ENCODE data around the gene ERMN.
"Not testable (repeated sequence)": the region's sequence is repeated elsewhere in the genome, so short reads cannot be mapped to it uniquely, and the experiment has no call there.

Gene ERMN

GRCh38 chr2:157292853-157293252, 32.8 kb downstream of the ERMN start:
- no peak for DNase-seq (ENCODE audit: low spot score)

- DNase-seq (ENCODE audit: low spot score) = peak; percentile 7
Observed at GRCh38 chr2:157291018-157291417, 34.6 kb downstream of the ERMN start.

GRCh38 chr2:157290525-157290924, 35.1 kb downstream of the ERMN start:
- DNase-seq (ENCODE audit: low spot score) = no peak

GRCh38 chr2:157287160-157287559, 38.5 kb downstream of the ERMN start:
- no peak for DNase-seq (ENCODE audit: low spot score)

- no peak for DNase-seq (ENCODE audit: low spot score)
Observed at GRCh38 chr2:157283468-157283867, 42.2 kb downstream of the ERMN start.

- DNase-seq (ENCODE audit: low spot score) = no peak
Observed at GRCh38 chr2:157281316-157281715, 44.3 kb downstream of the ERMN start.

- DNase-seq (ENCODE audit: low spot score) = not testable (repeated sequence)
Observed at GRCh38 chr2:157279311-157279710, 46.3 kb downstream of the ERMN start.

GRCh38 chr2:157271590-157272203, 53.9 kb downstream of the ERMN start:
- no peak for DNase-seq (ENCODE audit: low spot score)

GRCh38 chr2:157269922-157270321, 55.7 kb downstream of the ERMN start:
- no peak for DNase-seq (ENCODE audit: low spot score)

GRCh38 chr2:157269060-157269459, 56.6 kb downstream of the ERMN start:
- no peak for DNase-seq (ENCODE audit: low spot score)

All from LoVo (cell line).